Natural killer cell (primary cell): ENCODE results near the gene CDH23. TPM values are rescaled to one million over a fixed set of nuclear protein-coding genes. Genes with fewer than 3 reads are reported as not detected.

Experiments used
- ATAC-seq, 3 donors: fragments of 150-1000 bp in 2 of 3; fragments of 200-7000 bp in 1 of 3; cut with Tn5 transposase; 1 replicate in 1 of 3; 2 replicates in 2 of 3; pipeline ENCODE4 v1.10.0; 2021; ENCODE audit warnings: mild to moderate bottlenecking in 2 of 3, moderate library complexity in 2 of 3
- DNase-seq, 2 donors: peaks; one replicate each; pipeline versions ENCODE4 v3.0.0 to v3.0.0-alpha.2; 2013 to 2021; ENCODE audit warnings: mixed read lengths in 1 of 2
- H3K27ac ChIP-seq: one replicate; pipeline ENCODE4 v1.5.1; 2013; ENCODE audit warnings: mild to moderate bottlenecking, low read length
- H3K27me3 ChIP-seq: one replicate; pipeline ENCODE4 v1.6.1; 2013; ENCODE audit warnings: low read length; ENCODE audit not compliant: control insufficient read depth, insufficient read depth
- H3K36me3 ChIP-seq: one replicate; pipeline ENCODE4 v1.6.1; 2013; ENCODE audit warnings: low read length; ENCODE audit not compliant: control insufficient read depth, insufficient read depth
- H3K4me1 ChIP-seq: one replicate; pipeline ENCODE4 v1.6.1; 2013; ENCODE audit warnings: low read length; ENCODE audit not compliant: control insufficient read depth, insufficient read depth
- H3K4me3 ChIP-seq: one replicate; pipeline ENCODE4 v1.5.1; 2013; ENCODE audit warnings: low read length
- H3K9me3 ChIP-seq: one replicate; pipeline ENCODE4 v1.6.1; 2013; ENCODE audit warnings: low read length; ENCODE audit not compliant: control insufficient read depth, insufficient read depth
- H3K27ac Mint-ChIP-seq, 2 donors: one replicate each; pipeline ENCODE4 v1.8.0; 2022; ENCODE audit warnings: mild to moderate bottlenecking in 2 of 2, mixed read lengths in 2 of 2, moderate library complexity in 1 of 2
- H3K27me3 Mint-ChIP-seq, 2 donors: one replicate each; pipeline ENCODE4 v1.8.0; 2022; ENCODE audit warnings: low read depth in 2 of 2, mixed read lengths in 2 of 2
- H3K36me3 Mint-ChIP-seq: one replicate; pipeline ENCODE4 v1.8.0; 2022; ENCODE audit warnings: mixed read lengths
- H3K4me1 Mint-ChIP-seq, 2 donors: one replicate each; pipeline ENCODE4 v1.8.0; 2022; ENCODE audit warnings: mixed read lengths in 2 of 2
- H3K4me3 Mint-ChIP-seq: one replicate; pipeline ENCODE4 v1.8.0; 2022; ENCODE audit warnings: mild to moderate bottlenecking, moderate library complexity, mixed read lengths
- H3K9me3 Mint-ChIP-seq, 2 donors: one replicate each; pipeline ENCODE4 v1.8.0; 2022; ENCODE audit warnings: mixed read lengths in 2 of 2
- WGBS: methylation state at CpG from one replicate; pipeline ENCODE4 v1.1.7; 2013; ENCODE audit warnings: missing lambda C conversion rate; ENCODE audit not compliant: insufficient coverage; 5-methylcytosine and 5-hydroxymethylcytosine counted together
- intact Hi-C: fragments of 100-400 bp; cut with micrococcal nuclease; formaldehyde crosslinking; loops from one replicate; pipeline ENCODE4 v1.14.2; 2022
- total RNA-seq, 4 donors: library from RNA; stranded (reverse); fragments of 120-200 nt in 1 of 4; gene quantifications; one replicate each; pipeline versions ENCODE4 v1.2.3 to v1.2.4, GENCODE V29; 2013 to 2022
- TF ChIP-seq, protein P1 (sequence below): fragments of 200-600 bp; IDR thresholded peaks from one replicate; pipeline ENCODE4 v1.8.0; 2022; ENCODE audit warnings: antibody characterized with exemption

The CDH23 gene
- total RNA-seq, 3 donors from 2014 or later (not counting 1 experiment from before 2014, with no cell fraction given) = 1.2 to 6.0 (median 4.3) TPM

DNA sequence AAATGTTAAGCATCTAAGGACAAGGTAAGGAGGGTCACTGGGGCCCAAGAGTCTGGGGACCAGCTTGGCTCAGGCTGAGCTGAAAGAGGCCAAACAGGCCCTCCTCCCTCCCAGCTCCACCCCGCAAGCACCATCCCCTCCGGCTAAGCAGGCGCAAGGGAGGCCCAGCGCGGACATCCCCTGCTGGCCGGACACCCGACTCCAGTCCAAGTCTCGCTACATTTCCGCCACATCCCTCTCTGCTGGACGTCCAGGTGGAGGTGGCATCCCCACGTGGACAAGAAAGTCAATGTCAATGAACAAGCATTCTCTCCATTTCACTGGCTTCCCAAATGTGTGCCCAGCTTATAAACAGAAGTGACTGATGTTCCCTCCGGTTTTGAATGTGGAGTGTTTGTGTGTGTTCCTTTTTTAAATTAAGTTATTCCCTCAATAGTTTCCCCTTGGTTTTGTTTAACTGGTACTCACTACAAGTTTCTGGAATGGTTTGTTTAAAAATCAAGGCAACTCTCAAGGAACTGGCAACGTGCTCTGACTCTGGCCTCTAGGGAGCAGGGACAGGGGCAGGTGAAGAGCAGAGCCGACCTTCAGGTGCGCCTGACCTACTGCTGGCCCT, 418.9 kb downstream of the CDH23 start:
- Histone ChIP-seq H3K27ac (no peak overlapping the region), H3K27me3 (no peaks in the 10 kb centered on the region), H3K4me3 (no peak overlapping the region), H3K4me1 (peaks cover 22% of the 10 kb centered on the region), H3K36me3 (peaks cover 56% of the 10 kb centered on the region), H3K9me3 (no peaks in the 10 kb centered on the region)
- H3K36me3 Mint-ChIP-seq = peaks cover 13% of the 10 kb centered on the region
- no peak overlapping the region for H3K27ac Mint-ChIP-seq
- WGBS = 89% methylated on average over 14 of the region's 15 CpGs
- peaks cover 0 to under 1% of the 10 kb centered on the region in 2 donors for H3K4me1 Mint-ChIP-seq
- H3K9me3 Mint-ChIP-seq = no peaks in the 10 kb centered on the region
- TF ChIP-seq, protein P1, sequence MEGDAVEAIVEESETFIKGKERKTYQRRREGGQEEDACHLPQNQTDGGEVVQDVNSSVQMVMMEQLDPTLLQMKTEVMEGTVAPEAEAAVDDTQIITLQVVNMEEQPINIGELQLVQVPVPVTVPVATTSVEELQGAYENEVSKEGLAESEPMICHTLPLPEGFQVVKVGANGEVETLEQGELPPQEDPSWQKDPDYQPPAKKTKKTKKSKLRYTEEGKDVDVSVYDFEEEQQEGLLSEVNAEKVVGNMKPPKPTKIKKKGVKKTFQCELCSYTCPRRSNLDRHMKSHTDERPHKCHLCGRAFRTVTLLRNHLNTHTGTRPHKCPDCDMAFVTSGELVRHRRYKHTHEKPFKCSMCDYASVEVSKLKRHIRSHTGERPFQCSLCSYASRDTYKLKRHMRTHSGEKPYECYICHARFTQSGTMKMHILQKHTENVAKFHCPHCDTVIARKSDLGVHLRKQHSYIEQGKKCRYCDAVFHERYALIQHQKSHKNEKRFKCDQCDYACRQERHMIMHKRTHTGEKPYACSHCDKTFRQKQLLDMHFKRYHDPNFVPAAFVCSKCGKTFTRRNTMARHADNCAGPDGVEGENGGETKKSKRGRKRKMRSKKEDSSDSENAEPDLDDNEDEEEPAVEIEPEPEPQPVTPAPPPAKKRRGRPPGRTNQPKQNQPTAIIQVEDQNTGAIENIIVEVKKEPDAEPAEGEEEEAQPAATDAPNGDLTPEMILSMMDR = no peak
- DNase-seq (no peak), ATAC-seq (no peak)
- H3K4me3 Mint-ChIP-seq = no peak overlapping the region
- H3K27me3 Mint-ChIP-seq = no peaks in the 10 kb centered on the region
- intact Hi-C loops = no loop called here

DNA sequence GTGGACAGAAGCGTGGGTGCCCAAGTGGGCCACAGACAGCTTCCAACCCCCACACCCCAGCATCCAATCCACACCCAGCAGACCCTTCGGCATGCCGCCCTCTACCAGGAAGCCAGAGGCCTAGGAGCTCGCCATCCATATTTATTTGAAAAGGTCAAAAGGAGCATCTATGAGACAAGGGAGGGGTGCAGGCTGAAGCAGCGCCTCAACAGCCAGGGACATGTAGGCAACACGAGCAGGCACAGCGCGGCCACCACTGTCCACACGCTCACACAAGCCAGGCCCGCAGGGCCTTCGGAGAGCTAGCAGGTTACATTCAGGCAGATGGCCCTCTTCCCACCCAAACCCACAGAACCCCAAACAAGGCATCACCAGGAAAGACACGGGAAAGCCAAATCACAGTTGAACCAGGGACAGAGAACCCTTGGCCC, 419.7 kb downstream of the CDH23 start:
- peaks cover 23% of the 10 kb centered on the region for H3K4me1 ChIP-seq
- Mint-ChIP-seq H3K9me3 (no peaks in the 10 kb centered on the region), H3K4me3 (no peak overlapping the region), H3K36me3 (peaks cover 13% of the 10 kb centered on the region), H3K4me1 (peaks cover 2 to 8% of the 10 kb centered on the region in 2 donors), H3K27ac (peak overlapping the region in 1 of 2 donors; percentile 29), H3K27me3 (no peaks in the 10 kb centered on the region)
- no peak overlapping the region for H3K27ac ChIP-seq
- peaks cover 64% of the 10 kb centered on the region for H3K36me3 ChIP-seq
- no peak overlapping the region for H3K4me3 ChIP-seq
- WGBS = 91% methylated on average over 12 of the region's 12 CpGs
- DNase-seq (no peak), ATAC-seq (no peak)
- TF ChIP-seq, protein P1 = no peak
- no peaks in the 10 kb centered on the region for H3K9me3 ChIP-seq
- H3K27me3 ChIP-seq = no peaks in the 10 kb centered on the region
- intact Hi-C loops = no loop called here

DNA sequence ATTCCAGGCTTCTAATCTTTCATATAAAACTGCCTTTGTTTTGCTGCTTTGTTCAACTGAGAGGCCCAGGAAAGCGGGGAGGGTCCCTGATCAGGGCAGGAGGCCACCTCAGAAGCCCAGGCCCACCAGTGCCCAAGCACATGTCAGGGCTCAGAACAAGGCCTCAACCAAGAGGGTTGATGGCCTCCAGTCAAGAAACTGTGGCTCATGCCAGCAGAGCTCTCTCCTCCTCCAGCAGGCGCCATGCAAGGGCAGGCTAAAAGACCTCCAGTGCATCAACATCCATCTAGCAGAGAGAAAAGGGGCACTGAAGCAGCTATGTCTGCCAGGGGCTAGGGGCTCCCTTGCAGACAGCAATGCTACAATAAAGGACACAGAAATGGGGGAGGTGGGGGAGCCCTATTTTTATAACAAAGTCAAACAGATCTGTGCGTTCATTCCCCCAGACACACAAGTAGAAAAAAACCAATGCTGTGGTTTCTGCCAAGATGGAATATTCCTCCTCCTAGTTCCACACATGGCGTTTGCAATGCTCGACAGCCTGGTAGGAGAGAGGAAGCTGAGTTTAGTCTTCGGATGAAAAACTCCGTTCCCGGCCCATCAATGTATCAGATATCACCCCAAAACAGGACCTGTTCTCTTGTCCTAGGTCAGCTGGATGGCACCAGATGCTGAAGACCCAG, 420.4 kb downstream of the CDH23 start:
- TF ChIP-seq, protein P1 = no peak
- H3K36me3 ChIP-seq = peaks cover 70% of the 10 kb centered on the region
- H3K36me3 Mint-ChIP-seq = peaks cover 13% of the 10 kb centered on the region
- no peaks in the 10 kb centered on the region for H3K27me3 Mint-ChIP-seq
- DNase-seq (no peak), ATAC-seq (no peak)
- H3K9me3 ChIP-seq = no peaks in the 10 kb centered on the region
- H3K4me1 ChIP-seq = peaks cover 21% of the 10 kb centered on the region
- 88% methylated on average over 5 of the region's 8 CpGs for WGBS
- no peak overlapping the region for H3K4me3 ChIP-seq
- peaks cover 8 to 15% of the 10 kb centered on the region in 2 donors for H3K4me1 Mint-ChIP-seq
- H3K27me3 ChIP-seq = no peaks in the 10 kb centered on the region
- intact Hi-C loops = no loop called here
- no peak overlapping the region for H3K4me3 Mint-ChIP-seq
- H3K27ac Mint-ChIP-seq = peak overlapping the region in 1 of 2 donors; percentile 29
- no peak overlapping the region for H3K27ac ChIP-seq
- no peaks in the 10 kb centered on the region for H3K9me3 Mint-ChIP-seq
